Brain pericyte (primary cell): ENCODE results near the gene STK39.

ENCODE experiments used
- DNase-seq: peaks from one replicate; pipeline ENCODE4 v3.0.0-alpha.2; 2012; ENCODE audit warnings: low read depth, low spot score

STK39 gene

DNA sequence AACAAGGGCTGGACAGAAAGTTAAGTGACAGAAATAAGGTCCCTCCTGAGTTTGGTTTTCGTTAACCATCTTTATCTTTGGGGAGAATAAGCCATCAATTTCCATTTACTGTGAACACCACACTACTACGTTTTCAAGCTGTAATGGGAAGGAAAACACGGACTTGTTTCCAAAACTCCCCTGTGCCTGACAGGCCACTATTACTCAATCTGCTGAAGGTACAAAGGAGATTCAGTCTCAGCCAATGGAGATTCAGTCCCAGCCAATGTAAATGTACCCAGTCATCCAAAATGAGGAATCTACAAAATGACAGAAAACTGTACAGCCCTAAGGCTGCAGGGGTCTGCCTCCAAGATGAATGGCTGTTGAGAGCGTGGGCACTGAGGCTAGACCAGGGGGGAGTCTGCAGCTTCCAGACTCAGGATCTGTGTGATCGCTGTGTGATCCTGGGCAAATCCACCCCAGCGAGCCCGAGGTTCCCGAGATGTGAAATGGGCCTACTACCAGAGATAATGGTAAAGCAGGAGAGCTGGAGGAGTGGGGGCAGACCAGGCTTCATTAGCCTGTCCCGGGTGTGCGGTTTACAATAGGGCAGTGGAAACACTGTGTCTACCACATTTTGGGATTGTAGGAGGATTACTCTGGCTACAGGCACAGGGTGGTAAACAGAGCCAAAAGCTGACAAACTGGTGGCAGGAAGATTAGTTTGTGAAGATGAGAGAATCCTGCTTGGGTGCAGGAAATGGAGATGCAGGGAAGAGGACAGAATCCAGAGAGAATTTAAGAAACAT is 284.8 kb downstream of the STK39 start:
- DNase-seq, result no peak

DNA sequence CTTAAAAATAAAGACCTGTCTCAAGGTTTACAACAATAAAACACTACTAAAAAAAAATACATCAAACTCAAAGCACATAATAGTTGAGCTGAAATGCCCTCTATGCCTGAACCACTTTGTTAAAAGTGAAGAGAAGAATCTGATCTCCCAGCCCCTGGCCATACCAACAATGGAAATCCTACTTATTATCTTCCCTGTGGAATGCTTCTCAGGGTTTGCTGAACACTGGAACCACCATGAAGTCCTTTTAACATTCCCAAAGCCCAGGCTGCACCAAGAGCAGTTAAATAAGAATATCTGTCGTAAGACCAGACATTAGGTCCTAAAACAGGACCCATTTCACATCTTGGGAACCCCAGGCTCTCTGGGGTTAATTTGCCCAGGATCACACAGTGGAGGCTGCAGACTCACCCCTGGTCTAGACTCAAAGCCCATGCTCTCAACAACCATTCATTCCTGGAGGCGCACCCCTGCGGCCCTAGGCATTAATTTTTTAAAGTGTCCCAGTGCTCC is 285.8 kb downstream of the STK39 start:
- DNase-seq, result no peak

DNA sequence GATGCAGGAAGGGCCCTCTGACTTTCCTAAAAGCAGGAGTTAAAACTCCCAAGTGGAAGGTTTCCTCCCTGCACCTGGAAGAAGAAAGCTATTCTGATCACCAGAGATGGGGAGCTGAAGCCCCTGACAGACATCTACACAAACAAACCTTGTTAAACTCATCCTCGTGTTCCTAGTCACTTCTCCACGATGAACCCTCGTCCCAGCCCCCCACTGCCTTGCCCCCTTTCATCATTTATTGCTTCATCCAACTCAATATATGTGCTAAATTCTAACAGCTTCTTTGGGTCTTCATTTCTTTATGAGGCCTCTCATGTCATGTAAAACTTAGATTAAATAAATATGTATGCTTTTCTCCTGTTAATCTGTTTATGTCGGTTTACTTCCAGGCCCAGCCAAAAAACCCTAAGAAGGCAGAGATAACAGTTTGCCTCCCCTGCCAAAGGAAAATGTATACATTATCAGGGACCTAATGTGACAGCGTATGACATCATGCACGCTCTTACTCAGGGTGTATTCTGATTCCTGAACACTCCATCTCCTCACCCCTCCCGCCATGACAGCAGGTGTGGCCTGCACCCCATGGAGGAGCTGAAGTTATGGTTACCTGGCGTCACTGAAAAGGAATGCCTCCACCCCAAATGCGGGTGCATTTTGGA is 287.2 kb downstream of the STK39 start:
- no peak for DNase-seq

DNA sequence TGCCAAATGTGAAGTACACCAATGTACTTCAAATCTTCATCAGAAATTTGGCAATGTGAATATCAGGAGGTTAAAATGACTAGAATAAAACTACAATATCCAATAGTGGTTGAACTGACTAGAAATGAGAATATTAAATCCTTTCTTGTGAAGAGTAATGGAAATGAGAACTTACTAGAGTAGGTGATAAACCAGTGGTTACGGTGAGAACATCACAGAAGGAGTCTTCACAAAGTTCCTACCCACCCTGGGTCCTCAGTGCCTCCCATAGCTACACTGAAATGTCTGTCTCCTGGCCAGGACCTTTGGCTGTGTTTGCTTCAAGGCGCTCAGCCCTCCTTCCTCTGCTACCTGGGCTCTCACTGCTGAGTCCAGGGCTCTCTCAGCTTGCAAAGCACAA is 289.7 kb downstream of the STK39 start:
- DNase-seq, result no peak

DNA sequence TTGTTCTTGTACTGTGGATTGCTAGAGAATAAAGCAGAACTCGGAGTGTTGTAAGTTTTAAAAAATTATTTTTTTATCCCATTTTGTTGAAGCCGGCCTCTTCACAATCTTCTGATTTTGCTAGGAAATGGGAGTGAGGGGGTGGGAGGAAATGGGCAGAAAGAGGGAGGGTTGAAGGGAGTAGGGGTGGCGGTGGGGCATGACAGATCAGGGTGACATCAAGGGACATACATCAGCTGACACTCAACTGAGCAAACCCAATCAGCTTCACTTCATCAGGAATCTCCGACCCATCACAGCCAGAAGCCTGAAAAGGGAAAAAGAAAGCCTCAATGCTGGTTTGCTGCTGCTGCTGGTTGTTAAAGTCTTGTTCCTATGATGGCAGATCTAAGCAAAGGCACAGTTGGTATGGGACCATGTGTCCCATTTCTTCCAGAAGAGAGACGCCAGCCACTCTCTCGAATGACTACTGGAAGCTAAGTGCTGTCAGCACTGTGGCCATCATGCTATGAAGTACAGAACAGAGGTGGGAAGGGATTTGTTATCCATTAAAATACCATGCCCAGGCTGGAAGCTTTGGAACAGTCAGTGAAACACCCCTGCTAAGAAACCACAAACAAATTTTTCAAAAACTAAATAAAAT is 292.0 kb downstream of the STK39 start:
- no peak for DNase-seq

DNA sequence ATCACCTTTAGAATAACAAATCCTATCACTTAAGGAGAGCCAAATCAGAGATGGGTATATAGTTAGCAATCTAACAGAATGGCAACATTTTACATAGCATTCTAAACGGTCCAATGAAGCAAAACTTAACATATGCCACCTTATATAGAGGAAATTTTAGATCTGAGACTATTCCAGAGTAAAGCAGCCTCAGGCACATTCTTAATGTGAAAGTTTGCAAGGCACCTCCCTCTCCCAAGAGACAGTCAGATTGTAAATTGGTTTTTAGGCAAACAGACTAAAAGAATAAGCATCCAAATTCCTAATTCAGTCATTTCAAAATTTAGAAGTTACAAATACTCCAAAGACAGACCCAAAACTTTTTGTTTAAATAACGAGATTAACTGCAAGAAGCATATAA is 292.9 kb downstream of the STK39 start:
- DNase-seq, result no peak

DNA sequence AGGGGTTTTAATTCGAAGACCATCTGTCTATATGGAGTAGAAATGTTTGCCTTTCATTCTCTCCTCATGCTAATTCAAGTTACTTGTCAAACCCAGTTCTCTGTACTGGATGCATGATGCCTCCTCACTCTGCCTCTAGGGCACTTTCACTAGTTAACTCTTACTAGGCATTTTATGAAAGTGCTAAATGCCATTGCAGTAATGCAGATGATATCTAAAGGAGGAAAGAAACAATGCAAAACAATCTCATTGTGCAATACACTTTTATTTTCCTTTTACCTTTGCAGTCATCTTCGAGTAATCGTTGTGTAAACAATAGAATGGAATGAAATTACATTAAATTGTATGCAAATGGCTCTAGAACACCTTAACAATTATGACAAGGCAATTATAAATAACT is 293.6 kb downstream of the STK39 start:
- DNase-seq, result no peak

DNA sequence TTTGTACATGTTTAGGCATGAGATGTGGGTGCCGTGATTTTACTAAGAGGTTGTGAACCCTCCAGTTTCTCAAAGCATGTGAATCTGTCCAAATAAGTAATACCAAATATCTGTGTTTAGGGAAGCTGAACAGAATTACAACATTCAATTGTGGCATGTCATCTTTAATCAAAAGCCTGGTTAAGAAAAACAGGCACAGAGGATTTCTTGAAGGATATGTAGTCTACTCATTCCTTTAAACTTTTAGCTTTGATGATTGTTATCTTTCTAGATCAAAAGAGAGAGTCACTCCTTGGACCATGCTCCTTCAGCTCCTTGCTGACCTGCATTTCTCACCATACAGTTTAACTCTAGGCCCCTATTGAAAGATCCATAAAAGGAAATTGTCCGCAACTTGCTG is 296.8 kb downstream of the STK39 start:
- no peak for DNase-seq

DNA sequence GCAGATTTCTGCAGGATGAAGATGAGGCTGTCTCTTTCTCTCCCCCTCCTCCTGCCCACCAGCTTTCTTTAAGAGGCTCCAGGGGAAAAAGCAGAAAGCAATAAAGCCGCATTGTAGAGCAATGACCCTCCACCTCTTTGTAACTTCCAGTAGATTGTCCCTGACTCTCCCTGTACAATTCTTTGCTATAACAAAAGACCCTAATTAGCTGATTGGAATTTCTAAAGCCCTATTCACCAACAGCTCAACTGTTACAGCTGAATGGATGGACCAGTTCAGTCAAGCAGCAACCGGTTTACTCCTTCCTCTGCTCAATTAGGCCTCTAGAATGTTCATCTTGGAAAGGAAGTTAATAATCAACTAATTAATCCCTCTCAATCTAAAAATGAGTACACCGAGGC is 301.0 kb downstream of the STK39 start:
- no peak for DNase-seq

DNA sequence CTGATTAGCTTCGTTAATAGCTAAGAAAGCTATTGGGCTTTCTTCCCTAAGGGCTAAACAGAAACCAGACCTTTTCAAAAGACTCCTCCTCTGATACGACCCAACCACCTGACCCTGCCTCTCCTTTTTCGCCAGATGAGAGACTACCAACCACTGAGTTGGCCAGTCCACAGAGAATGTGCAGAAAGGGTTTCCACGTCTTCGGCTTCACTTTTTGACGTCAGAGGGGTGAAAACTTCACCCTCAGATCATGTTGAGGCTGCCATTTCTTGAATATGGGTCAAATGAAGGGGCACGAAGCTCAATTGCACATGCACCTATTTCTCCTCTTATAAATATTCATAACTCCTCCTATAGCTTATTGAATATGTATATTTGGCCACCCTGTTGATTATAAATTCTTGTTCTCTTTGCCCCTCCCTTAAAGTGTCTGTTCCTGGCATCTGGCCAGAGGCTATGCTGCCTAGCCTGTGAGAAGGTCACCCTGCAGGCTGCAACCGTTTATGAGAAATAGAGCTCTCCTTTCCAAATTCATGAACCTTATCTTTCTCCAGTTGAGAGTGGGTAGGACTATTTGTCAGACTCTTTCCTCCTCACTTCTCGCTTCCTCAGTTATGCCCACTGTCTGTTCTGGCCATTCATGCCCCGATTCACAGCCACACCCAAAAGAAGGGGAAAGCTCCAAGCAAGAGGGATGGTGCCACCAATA is 301.6 kb downstream of the STK39 start:
- no peak for DNase-seq

DNA sequence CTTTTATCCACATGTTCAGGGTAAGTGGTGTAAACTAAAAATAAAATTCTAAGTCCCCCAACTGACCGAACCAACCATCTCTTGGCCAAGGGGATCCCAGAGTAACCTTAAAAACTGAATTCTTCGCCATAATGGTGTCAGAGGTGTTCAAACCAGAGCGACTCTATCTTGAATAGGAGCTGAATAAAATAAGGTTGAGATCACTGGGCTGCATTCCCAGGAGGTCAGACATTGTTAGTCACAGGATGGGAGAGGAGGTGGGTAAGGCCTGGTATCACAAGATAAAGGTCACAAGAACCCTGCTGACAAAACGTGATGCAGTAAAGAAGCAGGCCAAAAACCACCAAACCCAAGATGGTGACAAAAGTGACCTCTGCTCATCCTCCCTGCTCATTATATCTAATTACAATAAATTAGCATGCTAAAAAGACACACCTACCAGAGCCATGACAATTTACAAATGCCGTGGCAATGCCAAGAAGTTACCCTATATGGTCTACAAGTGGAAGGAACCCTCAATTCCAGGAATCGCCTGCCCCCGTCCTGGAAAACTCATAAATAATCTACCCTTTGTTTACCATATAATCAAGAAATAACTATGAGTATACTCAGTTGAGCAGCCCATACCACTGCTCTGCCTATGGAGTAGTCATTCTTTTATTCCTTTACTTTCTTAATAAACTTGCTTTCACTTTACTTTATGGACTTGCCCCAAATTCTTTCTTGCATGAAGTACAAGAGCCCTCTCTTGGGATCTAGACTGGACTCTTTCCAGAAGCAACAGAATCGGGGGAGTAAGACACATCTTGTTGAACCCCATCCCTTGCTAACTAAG is 302.4 kb downstream of the STK39 start:
- DNase-seq, result no peak

DNA sequence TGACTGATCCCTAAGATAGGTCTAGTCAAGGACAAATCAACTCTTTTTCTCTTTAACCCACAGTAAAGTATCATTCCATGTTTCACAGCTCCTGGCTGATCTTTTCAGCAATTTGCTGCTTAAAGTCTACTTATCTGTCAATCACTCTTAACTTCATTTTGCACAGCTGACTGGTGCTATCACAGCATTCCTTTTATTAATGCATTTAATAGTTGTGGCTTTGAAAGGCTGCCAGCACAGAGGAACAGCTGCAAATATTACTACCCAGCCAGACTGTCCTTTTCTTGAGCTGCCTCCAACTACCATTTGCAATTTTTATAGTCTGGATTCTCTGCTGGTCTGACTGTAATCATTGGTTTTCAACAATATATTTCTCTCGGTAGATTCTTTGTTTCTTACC is 303.5 kb downstream of the STK39 start:
- DNase-seq, result no peak

DNA sequence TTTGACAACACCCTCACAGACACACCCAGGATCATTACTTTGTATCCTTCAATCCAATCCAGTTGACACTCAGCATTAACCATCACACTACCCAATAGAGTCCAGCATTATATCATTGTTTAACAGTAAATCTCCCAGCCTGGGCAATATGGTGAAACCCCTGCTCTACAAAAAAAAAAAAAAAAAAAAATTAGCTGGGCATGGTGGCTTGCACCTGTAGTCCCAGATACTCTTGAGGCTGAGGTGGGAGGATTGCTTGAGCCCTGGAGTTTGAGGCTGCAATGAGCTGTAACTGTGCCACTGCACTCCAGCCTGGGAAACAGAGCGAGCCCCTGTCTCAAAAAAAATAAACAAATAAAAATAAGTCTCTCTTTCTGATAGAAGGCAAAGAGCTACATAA is 304.0 kb downstream of the STK39 start:
- no peak for DNase-seq

DNA sequence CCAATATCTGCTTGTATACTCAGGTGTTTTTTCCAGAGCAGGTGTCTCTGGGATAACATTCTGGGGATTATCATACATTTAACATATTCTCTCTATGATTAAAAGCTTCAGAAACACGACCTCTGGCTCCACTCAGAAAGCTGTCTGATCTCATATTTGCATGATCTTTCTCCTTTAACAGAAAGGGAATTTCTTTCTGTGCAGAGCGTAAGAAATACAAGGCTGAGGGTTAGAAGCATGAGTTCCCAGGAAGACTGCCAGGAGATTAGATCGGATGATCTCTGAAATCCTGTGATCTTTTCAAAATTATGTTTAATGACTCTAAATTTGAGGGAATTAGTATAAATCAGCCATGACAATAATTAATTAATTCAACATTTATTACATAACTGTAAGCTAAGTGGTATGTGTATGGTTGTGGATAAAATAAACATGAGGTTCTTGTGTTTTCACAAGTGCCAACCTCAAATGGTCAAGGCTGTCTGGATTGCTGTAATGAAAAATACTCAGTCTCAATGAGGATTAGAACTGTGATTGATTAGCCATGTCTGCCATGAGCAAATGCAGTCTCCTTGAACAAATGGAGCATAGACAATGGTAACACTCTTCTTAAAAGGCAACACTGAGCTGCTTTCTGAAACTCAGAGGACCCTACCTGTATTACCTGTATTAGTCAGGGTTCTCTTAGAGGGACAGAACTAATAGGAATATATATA is 304.9 kb downstream of the STK39 start:
- DNase-seq, result no peak

DNA sequence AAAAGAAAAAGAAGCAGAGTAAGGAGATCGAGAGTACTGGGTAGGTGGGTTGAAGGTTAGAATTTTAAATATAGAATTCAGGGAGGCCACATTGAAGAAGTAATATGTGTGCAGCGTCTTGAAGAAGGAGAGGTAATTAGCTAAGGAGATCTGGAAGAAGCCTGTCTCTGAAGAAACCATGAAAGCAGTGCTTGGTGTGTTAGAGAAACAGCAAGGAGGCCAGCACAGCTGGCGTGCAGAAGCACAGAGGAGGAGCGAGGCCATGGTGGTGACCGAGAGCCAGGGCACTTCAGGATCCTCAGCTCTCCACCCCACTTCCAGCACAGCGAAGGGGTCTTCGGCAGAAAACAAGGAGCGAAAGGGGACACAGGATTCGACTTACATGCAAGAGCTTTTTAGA is 305.8 kb downstream of the STK39 start:
- no peak for DNase-seq

DNA sequence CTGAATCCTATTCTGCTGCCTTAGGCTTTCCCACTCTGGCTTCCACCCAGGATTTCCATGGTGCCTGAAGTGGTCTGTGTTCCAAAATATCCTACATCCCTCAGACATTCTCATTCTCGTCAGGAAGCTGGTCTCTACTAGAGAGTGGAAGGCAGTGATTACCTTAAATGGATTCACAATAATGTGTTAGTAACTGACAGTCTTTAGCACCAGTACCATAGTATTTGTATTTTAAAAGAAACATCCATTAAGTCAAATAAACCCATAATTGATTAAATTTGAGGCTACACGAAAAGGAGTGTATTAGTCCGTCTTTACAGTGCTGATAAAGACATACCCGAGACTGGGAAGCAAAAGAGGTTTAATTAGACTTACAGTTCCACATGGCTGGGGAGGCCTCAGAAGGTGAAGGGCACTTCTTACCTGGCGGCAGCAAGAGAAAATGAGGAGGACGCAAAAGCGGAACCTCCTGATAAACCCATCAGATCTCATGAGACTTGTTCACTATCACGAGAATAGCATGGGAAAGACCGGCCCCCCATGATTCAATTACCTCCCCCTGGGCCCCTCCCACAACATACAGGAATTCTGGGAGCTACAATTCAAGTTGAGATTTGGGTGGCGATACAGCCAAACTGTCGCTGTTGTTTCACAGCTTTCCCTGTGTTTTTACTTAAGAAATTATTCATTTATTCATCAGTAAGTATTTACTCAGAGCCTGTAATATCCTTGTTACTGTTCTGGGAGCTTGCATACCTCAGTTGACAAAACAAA is 306.5 kb downstream of the STK39 start:
- no peak for DNase-seq

DNA sequence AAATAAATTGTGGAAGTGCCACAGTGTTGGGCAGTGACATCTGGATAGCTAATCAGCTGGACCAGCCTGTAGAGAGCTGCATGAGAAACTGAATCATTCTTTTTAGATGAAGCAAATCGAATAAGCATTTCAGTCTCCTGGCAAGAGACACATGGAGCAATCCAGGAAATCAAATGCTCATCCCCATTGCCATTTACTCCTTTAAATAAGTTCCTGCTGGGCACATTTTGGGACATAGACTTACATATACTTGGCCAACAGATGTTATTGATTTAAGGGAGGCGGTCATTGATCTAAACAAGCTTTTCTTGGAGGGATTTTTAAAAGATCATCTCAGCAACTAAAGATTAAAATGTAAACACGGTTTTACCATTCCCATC is 307.1 kb downstream of the STK39 start:
- no peak for DNase-seq

DNA sequence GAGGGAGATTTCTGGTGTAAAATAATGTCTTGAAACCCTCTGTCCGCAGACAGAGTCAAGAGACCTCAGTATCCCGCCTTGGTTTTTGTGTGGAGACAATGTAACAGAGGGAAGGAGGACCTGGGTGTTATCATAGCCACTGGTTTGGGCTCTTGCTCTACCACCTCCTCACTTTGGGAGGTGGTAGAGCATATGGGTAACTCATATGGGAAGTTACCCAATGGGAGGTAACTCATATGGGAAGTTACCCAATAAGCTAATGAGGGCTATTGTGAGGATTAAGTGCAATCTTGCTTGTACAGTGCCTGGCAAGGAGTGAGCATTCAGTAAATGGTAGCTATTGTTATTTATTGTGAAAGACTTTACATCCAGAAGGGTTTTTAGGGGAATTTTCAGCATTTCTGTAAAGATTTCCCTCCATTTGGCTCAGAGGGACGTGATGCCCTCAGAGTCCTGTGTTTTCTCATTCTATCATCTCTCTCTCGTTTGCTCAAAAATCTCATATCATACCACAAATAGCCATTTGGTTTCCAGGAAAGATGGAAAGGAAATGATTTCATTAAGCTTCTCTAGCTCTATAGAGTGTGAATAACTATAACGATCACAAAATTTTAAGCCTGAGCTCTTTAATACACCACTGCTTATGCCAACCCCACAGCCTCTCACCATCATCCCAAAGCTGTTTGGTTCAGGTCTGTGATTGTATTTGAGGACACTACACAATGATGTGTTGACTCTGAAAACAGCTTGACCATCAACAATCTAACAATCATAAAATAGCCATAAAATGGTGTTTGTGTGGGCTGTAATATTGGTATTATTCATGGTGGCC is 307.7 kb downstream of the STK39 start:
- DNase-seq, result no peak

DNA sequence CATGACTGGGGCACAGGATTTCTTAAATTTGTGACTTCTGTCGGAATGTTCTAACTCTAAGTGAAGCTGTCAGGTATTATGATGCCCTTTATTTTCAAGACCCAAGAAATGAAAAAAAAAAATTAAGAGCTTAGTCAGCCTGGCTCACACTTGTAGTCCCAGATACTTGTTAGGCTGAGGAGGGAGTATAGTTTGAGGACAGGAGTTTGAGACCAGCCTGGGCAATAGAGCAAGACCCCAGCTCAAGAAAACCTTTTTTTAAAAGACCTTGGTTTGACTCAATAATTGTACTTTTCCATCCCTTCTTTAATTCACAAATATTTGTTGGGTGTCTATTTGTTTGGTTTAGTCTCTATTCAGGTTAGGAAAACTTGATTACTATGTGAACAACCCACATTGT is 310.0 kb downstream of the STK39 start:
- DNase-seq, result no peak
